Adrenal gland (tissue), 5 donors: ENCODE data around the gene FGD3.

Experiments
- POLR2A ChIP-seq, 2 donors: fragments of 450-650 bp; IDR thresholded peaks; one replicate each; pipeline ENCODE4 v1.6.1; 2017; ENCODE audit warnings: antibody characterized with exemption in 2 of 2, mild to moderate bottlenecking in 2 of 2, moderate library complexity in 1 of 2
- TF ChIP-seq, protein P1 (sequence below), 6 experiments: fragments of 450-650 bp in 4 of 6; fragments of 200-600 bp in 2 of 6; sonication (generic) in 1 of 6; IDR thresholded peaks; 1 replicate in 5 of 6; 2 replicates in 1 of 6; pipeline versions ENCODE4 v1.5.1 to v1.8.0; 2016 to 2021; ENCODE audit warnings: antibody characterized with exemption in 6 of 6, mild to moderate bottlenecking in 2 of 6, moderate library complexity in 1 of 6
- donor health status: DM: no; HTN: no; CAD: no.

DNA sequence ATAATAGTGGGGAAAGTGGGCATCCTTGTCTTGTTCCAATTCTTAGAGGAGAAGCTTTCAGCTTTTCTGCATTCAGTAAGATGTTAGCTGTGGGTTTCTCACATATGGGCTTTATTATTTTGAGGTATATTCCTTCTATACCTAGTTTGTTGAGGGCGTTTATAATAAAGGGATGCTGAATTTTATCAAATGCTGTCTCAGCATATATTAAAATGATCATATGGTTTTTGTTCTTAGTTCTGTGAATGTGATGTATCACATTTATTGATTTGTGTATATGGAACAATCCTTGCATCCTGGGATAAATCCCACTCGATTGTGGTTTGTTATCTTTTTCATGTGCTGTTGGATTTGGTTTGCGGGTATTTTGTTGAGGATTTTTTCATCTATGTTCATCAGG, 43.1 kb downstream of the FGD3 start:
- TF ChIP-seq, protein P1, sequence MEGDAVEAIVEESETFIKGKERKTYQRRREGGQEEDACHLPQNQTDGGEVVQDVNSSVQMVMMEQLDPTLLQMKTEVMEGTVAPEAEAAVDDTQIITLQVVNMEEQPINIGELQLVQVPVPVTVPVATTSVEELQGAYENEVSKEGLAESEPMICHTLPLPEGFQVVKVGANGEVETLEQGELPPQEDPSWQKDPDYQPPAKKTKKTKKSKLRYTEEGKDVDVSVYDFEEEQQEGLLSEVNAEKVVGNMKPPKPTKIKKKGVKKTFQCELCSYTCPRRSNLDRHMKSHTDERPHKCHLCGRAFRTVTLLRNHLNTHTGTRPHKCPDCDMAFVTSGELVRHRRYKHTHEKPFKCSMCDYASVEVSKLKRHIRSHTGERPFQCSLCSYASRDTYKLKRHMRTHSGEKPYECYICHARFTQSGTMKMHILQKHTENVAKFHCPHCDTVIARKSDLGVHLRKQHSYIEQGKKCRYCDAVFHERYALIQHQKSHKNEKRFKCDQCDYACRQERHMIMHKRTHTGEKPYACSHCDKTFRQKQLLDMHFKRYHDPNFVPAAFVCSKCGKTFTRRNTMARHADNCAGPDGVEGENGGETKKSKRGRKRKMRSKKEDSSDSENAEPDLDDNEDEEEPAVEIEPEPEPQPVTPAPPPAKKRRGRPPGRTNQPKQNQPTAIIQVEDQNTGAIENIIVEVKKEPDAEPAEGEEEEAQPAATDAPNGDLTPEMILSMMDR (IDR thresholded peaks at IDR 0.05), result no peak
- TF ChIP-seq POLR2A (IDR thresholded peaks at IDR 0.05), result no peak
